ENCODE results near the gene RNF123. TPM values are rescaled to one million over a fixed set of nuclear protein-coding genes. Genes with fewer than 3 reads are reported as not detected.

RNF123 gene
- total RNA-seq, 2 experiments from 2014 or later: 20.3 to 21.5 TPM

GRCh38 chr3:49652218-49652902 is 37.0 kb upstream of the RNF123 start:
- H3K27me3 Mint-ChIP-seq (ENCODE audit: low read depth): peaks cover 3% of the 10 kb centered on the region
- CTCF ChIA-PET: interaction anchor here (1.5 kb wide), 1 partner anchor 14 kb away, joined by 3 read pairs; no protein-coding TSS in a partner anchor
- H3K4me3 Mint-ChIP-seq: no peak overlapping the region
- no peak for DNase-seq
- H3K4me1 Mint-ChIP-seq (ENCODE audit: low read depth): no peaks in the 10 kb centered on the region
- H3K36me3 Mint-ChIP-seq (ENCODE audit: low read depth): no peaks in the 10 kb centered on the region
- no peaks in the 10 kb centered on the region for H3K9me3 Mint-ChIP-seq
- intact Hi-C loops (cut with micrococcal nuclease): no loop called here
- no peak overlapping the region for H3K27ac Mint-ChIP-seq

- Mint-ChIP-seq H3K36me3 (ENCODE audit: low read depth) (no peaks in the 10 kb centered on the region), H3K27me3 (ENCODE audit: low read depth) (peaks cover 3% of the 10 kb centered on the region), H3K4me3 (no peak overlapping the region), H3K27ac (no peak overlapping the region), H3K9me3 (no peaks in the 10 kb centered on the region), H3K4me1 (ENCODE audit: low read depth) (no peaks in the 10 kb centered on the region)
- DNase-seq: no peak
- CTCF ChIA-PET: interaction anchor here (1.5 kb wide), 1 partner anchor 13 kb away, joined by 3 read pairs; no protein-coding TSS in a partner anchor
- intact Hi-C loops (cut with micrococcal nuclease): no loop called here
Measured at GRCh38 chr3:49652903-49653415, 36.4 kb upstream of the RNF123 start.

DNA sequence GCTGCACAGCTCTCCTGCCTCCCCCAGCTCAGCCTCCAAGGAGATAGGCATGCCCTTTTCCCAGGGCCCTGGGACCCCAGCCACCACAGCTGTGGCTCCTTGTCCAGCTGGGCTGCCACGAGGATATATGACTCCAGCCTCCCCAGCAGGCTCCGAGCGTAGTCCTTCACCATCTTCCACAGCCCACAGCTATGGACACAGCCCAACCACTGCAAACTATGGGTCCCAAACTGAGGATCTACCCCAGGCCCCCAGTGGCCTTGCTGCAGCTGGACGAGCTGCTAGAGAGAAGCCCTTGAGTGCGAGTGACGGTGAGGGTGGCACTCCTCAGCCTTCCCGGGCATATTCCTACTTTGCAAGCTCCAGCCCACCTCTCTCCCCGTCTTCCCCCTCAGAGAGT is 35.7 kb upstream of the RNF123 start:
- intact Hi-C loops (cut with micrococcal nuclease): no loop called here
- no peak for DNase-seq
- CTCF ChIA-PET: interaction anchor here (1.5 kb wide), 1 partner anchor 13 kb away, joined by 3 read pairs; no protein-coding TSS in a partner anchor
- Mint-ChIP-seq H3K9me3 (no peaks in the 10 kb centered on the region), H3K27me3 (ENCODE audit: low read depth) (peaks cover 3% of the 10 kb centered on the region), H3K4me3 (no peak overlapping the region), H3K27ac (no peak overlapping the region), H3K36me3 (ENCODE audit: low read depth) (no peaks in the 10 kb centered on the region), H3K4me1 (ENCODE audit: low read depth) (no peaks in the 10 kb centered on the region)

- no peaks in the 10 kb centered on the region for H3K4me1 Mint-ChIP-seq (ENCODE audit: low read depth)
- no peak overlapping the region for H3K4me3 Mint-ChIP-seq
- DNase-seq: no peak
- no peaks in the 10 kb centered on the region for H3K36me3 Mint-ChIP-seq (ENCODE audit: low read depth)
- CTCF ChIA-PET: interaction anchor here (0.6 kb wide), 1 partner anchor 117 kb away, joined by 3 read pairs; no protein-coding TSS in a partner anchor
- intact Hi-C loops (cut with micrococcal nuclease): no loop called here
- peaks cover 3% of the 10 kb centered on the region for H3K27me3 Mint-ChIP-seq (ENCODE audit: low read depth)
- no peaks in the 10 kb centered on the region for H3K9me3 Mint-ChIP-seq
- H3K27ac Mint-ChIP-seq: no peak overlapping the region
Measured at GRCh38 chr3:49654176-49654825, 35.1 kb upstream of the RNF123 start.

DNA sequence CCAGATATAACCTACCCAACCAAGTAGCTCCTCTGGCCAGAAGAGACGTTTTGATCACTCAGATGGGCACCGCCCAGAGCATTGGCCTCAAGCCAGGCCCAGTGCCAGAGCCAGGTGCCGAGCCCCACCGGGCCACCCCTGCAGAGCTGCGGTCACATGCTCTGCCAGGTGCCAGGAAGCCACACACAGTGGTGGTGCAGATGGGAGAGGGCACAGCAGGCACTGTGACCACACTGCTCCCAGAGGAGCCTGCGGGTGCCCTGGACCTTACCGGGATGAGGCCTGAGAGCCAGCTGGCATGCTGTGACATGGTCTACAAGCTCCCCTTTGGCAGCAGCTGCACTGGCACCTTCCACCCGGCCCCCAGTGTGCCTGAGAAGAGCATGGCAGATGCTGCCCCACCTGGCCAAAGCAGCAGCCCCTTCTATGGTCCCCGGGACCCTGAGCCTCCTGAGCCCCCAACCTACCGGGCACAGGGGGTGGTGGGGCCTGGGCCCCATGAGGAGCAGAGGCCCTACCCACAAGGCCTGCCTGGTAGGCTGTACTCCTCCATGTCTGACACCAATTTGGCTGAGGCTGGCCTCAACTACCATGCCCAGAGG is 34.3 kb upstream of the RNF123 start:
- no peak overlapping the region for H3K27ac Mint-ChIP-seq
- H3K36me3 Mint-ChIP-seq (ENCODE audit: low read depth): no peaks in the 10 kb centered on the region
- H3K4me1 Mint-ChIP-seq (ENCODE audit: low read depth): no peaks in the 10 kb centered on the region
- DNase-seq: no peak
- intact Hi-C loops (cut with micrococcal nuclease): no loop called here
- CTCF ChIA-PET: interaction anchor here (0.6 kb wide), 1 partner anchor 117 kb away, joined by 3 read pairs; no protein-coding TSS in a partner anchor
- peaks cover 3% of the 10 kb centered on the region for H3K27me3 Mint-ChIP-seq (ENCODE audit: low read depth)
- H3K4me3 Mint-ChIP-seq: no peak overlapping the region
- no peaks in the 10 kb centered on the region for H3K9me3 Mint-ChIP-seq

DNA sequence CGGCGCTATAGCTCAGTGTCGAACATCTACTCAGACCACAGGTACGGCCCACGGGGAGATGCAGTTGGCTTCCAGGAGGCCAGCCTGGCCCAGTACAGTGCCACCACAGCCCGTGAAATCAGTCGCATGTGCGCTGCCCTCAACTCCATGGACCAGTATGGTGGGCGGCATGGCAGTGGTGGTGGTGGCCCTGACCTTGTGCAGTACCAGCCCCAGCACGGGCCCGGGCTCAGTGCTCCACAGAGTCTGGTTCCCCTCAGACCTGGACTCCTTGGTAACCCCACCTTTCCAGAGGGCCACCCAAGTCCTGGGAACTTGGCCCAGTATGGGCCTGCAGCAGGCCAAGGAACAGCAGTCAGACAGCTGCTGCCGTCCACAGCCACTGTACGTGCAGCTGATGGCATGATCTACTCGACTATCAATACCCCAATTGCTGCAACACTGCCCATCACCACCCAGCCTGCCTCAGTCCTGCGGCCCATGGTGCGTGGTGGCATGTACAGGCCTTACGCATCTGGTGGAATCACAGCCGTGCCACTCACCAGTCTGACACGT is 33.5 kb upstream of the RNF123 start:
- CTCF ChIA-PET: no interaction called here
- intact Hi-C loops (cut with micrococcal nuclease): no loop called here
- H3K9me3 Mint-ChIP-seq: no peaks in the 10 kb centered on the region
- no peak for DNase-seq
- no peak overlapping the region for H3K27ac Mint-ChIP-seq
- H3K36me3 Mint-ChIP-seq (ENCODE audit: low read depth): no peaks in the 10 kb centered on the region
- peaks cover 3% of the 10 kb centered on the region for H3K27me3 Mint-ChIP-seq (ENCODE audit: low read depth)
- H3K4me3 Mint-ChIP-seq: no peak overlapping the region
- no peaks in the 10 kb centered on the region for H3K4me1 Mint-ChIP-seq (ENCODE audit: low read depth)

DNA sequence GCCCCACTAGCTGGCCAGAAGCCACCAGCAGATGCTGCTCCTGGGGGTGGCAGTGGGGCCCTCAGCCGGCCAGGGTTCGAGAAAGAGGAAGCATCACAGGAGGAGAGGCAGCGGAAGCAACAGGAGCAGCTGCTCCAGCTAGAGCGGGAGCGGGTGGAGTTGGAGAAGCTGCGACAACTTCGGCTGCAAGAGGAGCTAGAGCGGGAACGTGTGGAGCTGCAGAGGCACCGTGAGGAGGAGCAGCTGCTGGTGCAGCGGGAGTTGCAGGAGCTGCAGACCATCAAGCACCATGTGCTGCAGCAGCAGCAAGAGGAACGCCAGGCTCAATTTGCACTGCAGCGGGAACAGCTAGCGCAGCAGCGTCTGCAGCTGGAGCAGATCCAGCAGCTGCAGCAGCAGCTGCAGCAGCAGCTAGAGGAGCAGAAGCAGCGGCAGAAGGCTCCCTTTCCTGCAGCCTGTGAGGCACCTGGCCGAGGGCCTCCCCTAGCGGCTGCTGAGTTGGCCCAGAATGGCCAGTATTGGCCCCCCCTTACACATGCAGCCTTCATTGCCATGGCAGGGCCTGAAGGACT is 32.7 kb upstream of the RNF123 start:
- DNase-seq: no peak
- Mint-ChIP-seq H3K27ac (no peak overlapping the region), H3K9me3 (no peaks in the 10 kb centered on the region), H3K36me3 (ENCODE audit: low read depth) (no peaks in the 10 kb centered on the region), H3K4me1 (ENCODE audit: low read depth) (no peaks in the 10 kb centered on the region), H3K4me3 (no peak overlapping the region), H3K27me3 (ENCODE audit: low read depth) (peaks cover 3% of the 10 kb centered on the region)
- intact Hi-C loops (cut with micrococcal nuclease): no loop called here
- CTCF ChIA-PET: interaction anchor here (0.6 to 0.9 kb wide), 2 partner anchors 117 to 476 kb away, joined by 5 read pairs; no protein-coding TSS in a partner anchor

DNA sequence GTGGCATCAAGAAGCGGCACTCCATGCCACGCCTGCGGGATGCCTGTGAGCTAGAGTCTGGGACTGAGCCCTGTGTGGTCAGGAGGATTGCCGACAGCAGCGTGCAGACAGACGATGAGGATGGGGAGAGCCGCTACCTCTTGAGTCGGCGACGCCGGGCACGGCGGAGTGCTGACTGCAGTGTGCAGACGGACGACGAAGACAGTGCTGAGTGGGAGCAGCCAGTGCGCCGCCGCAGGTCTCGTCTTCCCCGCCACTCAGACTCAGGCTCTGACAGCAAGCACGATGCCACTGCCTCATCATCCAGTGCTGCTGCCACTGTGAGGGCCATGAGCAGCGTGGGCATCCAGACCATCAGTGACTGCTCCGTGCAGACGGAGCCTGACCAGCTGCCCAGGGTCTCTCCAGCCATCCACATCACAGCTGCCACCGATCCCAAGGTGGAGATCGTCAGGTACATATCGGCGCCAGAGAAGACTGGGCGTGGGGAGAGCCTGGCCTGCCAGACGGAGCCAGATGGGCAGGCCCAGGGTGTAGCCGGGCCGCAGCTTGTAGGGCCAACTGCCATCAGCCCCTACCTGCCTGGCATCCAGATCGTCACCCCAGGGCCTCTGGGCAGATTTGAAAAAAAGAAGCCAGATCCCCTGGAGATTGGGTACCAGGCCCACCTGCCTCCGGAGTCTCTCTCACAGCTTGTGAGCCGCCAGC is 32.0 kb upstream of the RNF123 start:
- no peak overlapping the region for H3K27ac Mint-ChIP-seq
- CTCF ChIA-PET: interaction anchor here (0.6 to 0.9 kb wide), 2 partner anchors 118 to 477 kb away, joined by 5 read pairs; no protein-coding TSS in a partner anchor
- no peak for DNase-seq
- peaks cover 3% of the 10 kb centered on the region for H3K27me3 Mint-ChIP-seq (ENCODE audit: low read depth)
- H3K36me3 Mint-ChIP-seq (ENCODE audit: low read depth): no peaks in the 10 kb centered on the region
- H3K9me3 Mint-ChIP-seq: no peaks in the 10 kb centered on the region
- H3K4me3 Mint-ChIP-seq: no peak overlapping the region
- no peaks in the 10 kb centered on the region for H3K4me1 Mint-ChIP-seq (ENCODE audit: low read depth)
- intact Hi-C loops (cut with micrococcal nuclease): no loop called here

- Mint-ChIP-seq H3K27me3 (ENCODE audit: low read depth) (peaks cover 3% of the 10 kb centered on the region), H3K36me3 (ENCODE audit: low read depth) (no peaks in the 10 kb centered on the region), H3K4me3 (no peak overlapping the region), H3K9me3 (no peaks in the 10 kb centered on the region), H3K27ac (no peak overlapping the region), H3K4me1 (ENCODE audit: low read depth) (no peaks in the 10 kb centered on the region)
- no peak for DNase-seq
- intact Hi-C loops (cut with micrococcal nuclease): no loop called here
- CTCF ChIA-PET: no interaction called here
Measured at GRCh38 chr3:49658711-49659110, 30.6 kb upstream of the RNF123 start.

GRCh38 chr3:49659756-49660155 is 29.6 kb upstream of the RNF123 start:
- no peak overlapping the region for H3K27ac Mint-ChIP-seq
- CTCF ChIA-PET: interaction anchor here (1.3 to 1.5 kb wide), 2 partner anchors 12 to 120 kb away, joined by 3 to 9 read pairs; no protein-coding TSS in a partner anchor
- H3K4me1 Mint-ChIP-seq (ENCODE audit: low read depth): no peaks in the 10 kb centered on the region
- H3K36me3 Mint-ChIP-seq (ENCODE audit: low read depth): no peaks in the 10 kb centered on the region
- peaks cover 3% of the 10 kb centered on the region for H3K27me3 Mint-ChIP-seq (ENCODE audit: low read depth)
- intact Hi-C loops (cut with micrococcal nuclease): no loop called here
- no peaks in the 10 kb centered on the region for H3K9me3 Mint-ChIP-seq
- DNase-seq: no peak
- H3K4me3 Mint-ChIP-seq: no peak overlapping the region

DNA sequence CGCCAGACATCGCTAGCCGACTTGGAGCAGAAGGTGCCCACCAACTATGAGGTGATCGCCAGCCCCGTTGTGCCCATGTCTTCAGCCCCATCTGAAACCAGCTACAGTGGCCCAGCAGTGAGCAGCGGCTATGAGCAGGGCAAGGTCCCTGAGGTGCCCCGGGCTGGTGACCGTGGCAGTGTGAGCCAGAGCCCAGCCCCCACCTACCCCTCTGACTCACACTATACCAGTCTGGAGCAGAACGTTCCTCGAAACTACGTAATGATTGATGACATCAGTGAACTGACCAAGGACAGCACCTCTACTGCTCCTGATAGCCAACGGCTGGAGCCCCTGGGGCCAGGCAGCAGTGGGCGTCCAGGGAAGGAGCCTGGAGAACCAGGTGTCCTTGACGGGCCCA is 28.1 kb upstream of the RNF123 start:
- Mint-ChIP-seq H3K4me1 (ENCODE audit: low read depth) (no peaks in the 10 kb centered on the region), H3K9me3 (no peaks in the 10 kb centered on the region), H3K27me3 (ENCODE audit: low read depth) (peaks cover 3% of the 10 kb centered on the region), H3K4me3 (no peak overlapping the region), H3K36me3 (ENCODE audit: low read depth) (no peaks in the 10 kb centered on the region), H3K27ac (no peak overlapping the region)
- CTCF ChIA-PET: interaction anchor here (0.5 kb wide), 1 partner anchor 579 kb away, joined by 4 read pairs; no protein-coding TSS in a partner anchor
- intact Hi-C loops (cut with micrococcal nuclease): no loop called here
- no peak for DNase-seq
